BE2C (cell line): ENCODE data around the gene C13orf42.

ENCODE experiments used
- DNase-seq: peaks from one replicate; pipeline ENCODE4 v3.0.0-alpha.2; 2020
- H3K27me3 ChIP-seq: fragments of 250-450 bp; sonication (Bioruptor Pico); 2 replicates; pipeline ENCODE4 v1.5.1; 2020; ENCODE audit warnings: mild to moderate bottlenecking
- H3K36me3 ChIP-seq: fragments of 250-450 bp; sonication (Bioruptor Pico); 2 replicates; pipeline ENCODE4 v1.5.1; 2020; ENCODE audit warnings: mild to moderate bottlenecking
- H3K4me1 ChIP-seq: fragments of 250-450 bp; sonication (Bioruptor Pico); 2 replicates; pipeline ENCODE4 v1.5.1; 2020
- H3K4me3 ChIP-seq: 2 replicates; pipeline ENCODE4 v1.5.1; 2011; ENCODE audit warnings: low read depth, low read length
- H3K9me3 ChIP-seq: fragments of 250-450 bp; sonication (Bioruptor Pico); 2 replicates; pipeline ENCODE4 v1.5.1; 2020
- TF ChIP-seq, protein P1 (sequence below): IDR thresholded peaks from 2 replicates; pipeline ENCODE4 v1.5.1; 2012; ENCODE audit warnings: mild to moderate bottlenecking, low read depth, low read length

Gene C13orf42

DNA sequence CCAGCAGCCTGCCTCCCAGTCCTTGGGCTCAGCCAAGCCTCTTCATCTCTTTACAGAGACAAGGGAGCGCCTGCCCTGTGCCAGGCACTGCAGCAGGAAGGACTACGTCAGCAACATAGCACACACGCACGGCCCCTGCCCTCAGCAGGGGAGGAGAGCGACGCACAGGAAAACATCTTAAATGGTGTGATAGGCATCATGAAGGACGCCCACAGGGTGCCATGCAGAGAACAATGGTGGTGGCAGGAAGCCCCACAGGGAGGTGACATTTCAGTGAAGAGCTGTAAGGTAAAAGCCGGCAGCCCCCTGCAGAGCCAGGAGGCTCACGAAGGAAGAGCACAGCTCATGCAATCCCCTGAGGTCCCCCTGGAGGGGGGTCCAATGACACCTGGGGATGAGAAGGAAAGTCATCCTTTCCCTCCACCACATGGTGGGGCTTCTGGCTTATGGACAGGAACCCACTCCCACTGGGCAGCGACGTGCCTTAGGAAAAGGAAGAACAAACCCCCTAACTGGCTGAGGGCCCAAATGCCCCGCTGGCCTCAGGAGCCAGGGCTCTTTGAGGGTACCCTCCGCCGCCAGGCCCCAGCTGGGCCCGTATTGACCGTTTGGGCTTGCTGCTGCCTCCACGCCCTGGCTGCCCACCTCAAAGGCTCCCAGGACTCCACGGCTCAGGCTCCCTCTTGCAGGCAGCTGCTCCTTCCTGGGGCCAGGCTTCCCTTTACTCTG, 37.3 kb upstream of the C13orf42 start:
- Histone ChIP-seq H3K27me3 (no peaks in the 10 kb centered on the region), H3K36me3 (no peaks in the 10 kb centered on the region), H3K4me1 (peaks cover 4% of the 10 kb centered on the region; the same call in 1 of the 2 replicates), H3K4me3 (no peak overlapping the region), H3K9me3 (no peaks in the 10 kb centered on the region)
- no peak for DNase-seq
- TF ChIP-seq, protein P1, sequence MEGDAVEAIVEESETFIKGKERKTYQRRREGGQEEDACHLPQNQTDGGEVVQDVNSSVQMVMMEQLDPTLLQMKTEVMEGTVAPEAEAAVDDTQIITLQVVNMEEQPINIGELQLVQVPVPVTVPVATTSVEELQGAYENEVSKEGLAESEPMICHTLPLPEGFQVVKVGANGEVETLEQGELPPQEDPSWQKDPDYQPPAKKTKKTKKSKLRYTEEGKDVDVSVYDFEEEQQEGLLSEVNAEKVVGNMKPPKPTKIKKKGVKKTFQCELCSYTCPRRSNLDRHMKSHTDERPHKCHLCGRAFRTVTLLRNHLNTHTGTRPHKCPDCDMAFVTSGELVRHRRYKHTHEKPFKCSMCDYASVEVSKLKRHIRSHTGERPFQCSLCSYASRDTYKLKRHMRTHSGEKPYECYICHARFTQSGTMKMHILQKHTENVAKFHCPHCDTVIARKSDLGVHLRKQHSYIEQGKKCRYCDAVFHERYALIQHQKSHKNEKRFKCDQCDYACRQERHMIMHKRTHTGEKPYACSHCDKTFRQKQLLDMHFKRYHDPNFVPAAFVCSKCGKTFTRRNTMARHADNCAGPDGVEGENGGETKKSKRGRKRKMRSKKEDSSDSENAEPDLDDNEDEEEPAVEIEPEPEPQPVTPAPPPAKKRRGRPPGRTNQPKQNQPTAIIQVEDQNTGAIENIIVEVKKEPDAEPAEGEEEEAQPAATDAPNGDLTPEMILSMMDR = no peak

DNA sequence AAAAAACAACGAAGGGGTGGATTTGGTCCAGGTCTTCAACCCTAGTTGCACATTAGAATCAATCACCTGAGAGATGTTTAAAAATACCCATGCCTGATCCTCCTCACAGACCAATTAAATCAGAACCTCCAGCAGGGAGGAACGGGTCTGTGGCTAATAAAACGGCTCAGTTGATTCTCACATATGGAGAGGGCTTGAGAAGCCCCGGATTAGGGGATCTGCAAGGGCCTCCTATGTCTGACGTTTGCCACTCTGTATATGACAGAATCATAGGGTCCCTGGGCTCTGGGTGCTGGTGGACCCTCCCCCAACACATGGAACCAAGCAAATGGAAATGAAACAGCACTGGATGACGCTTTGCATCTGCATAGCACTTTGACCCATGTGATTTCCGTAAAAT, 36.7 kb upstream of the C13orf42 start:
- H3K4me3 ChIP-seq = no peak overlapping the region
- H3K4me1 ChIP-seq = peaks cover 4% of the 10 kb centered on the region; the same call in 1 of the 2 replicates
- TF ChIP-seq, protein P1 = no peak
- H3K36me3 ChIP-seq = no peaks in the 10 kb centered on the region
- H3K9me3 ChIP-seq = no peaks in the 10 kb centered on the region
- no peak for DNase-seq
- no peaks in the 10 kb centered on the region for H3K27me3 ChIP-seq

DNA sequence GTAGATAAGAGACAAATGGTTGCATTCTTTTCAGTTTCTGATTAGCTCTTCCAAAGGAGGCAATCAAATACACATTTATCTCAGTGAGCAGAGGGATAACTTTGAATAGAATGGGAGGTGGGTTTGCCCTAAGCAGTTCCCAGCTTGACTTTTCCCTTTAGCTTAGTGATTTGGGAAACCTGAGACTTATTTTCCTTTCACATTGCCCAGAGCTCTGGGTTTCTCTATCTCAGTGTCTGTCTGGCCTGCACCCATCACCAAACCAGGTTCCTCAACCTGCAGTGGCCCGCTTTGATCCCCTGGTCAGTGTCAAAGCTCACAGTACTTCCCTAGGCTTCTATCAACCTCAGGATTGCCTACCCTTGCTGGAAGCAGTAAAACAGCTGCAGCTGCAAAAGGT, 35.6 kb upstream of the C13orf42 start:
- Histone ChIP-seq H3K4me1 (peaks cover 4% of the 10 kb centered on the region; the same call in 1 of the 2 replicates), H3K27me3 (no peaks in the 10 kb centered on the region), H3K4me3 (no peak overlapping the region), H3K9me3 (no peaks in the 10 kb centered on the region), H3K36me3 (no peaks in the 10 kb centered on the region)
- DNase-seq = no peak
- TF ChIP-seq, protein P1 = no peak

DNA sequence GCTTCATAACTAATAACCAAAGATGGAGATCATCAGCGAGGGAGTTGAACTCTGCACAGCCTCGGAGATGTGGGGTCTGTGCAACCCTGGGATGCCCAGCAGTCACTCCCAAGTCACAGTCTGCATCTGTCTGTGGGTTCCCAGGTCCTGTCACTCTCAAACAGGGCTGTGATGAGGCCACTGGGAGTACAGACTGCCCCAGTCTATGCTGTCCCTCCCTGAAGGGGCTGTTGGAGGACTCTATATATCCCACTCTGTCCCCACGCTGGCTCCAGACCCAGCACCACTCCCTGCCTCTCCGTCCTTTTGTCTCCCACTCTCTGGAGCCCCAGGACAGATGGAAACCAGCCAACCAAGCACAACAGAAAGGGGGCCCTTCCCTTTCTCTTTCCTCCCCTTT, 26.2 kb upstream of the C13orf42 start:
- H3K4me1 ChIP-seq = no peaks in the 10 kb centered on the region
- no peak for DNase-seq
- H3K36me3 ChIP-seq = no peaks in the 10 kb centered on the region
- no peaks in the 10 kb centered on the region for H3K9me3 ChIP-seq
- TF ChIP-seq, protein P1 = no peak
- H3K4me3 ChIP-seq = no peak overlapping the region
- no peaks in the 10 kb centered on the region for H3K27me3 ChIP-seq

DNA sequence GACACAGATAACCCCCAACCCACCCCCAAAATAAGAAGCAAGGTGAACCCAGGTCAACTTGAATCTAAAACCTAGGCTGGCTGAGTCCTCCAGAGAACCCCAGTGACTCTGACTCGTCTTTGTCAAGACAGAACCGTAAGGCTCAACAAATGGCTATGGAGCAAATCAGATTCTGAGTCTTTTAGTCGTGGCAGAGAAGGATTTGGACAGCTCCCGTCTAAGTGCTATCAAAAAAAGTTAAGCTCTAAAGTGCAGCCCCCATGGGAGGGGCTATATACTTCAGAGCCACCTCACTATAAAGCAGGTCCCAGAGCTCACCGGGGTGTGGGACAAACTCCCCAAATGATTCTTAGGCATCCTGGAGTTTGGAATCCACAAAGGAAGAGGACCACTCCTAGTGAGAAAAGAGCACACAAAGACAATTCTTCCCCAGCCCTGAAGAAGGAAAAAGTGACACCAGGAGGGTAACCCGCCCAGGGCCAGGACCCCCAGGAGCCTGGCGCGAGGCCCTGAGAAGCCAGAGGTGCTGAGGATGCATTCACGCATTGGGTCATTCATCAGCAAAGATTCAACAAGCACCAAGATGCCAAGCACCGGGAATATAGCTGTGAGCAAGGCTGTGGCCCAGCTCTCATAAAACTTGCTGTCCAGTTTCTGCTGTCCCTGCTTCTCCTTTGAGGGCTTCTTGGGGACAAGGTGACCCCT, 25.4 kb upstream of the C13orf42 start:
- no peaks in the 10 kb centered on the region for H3K36me3 ChIP-seq
- TF ChIP-seq, protein P1 = no peak
- H3K4me3 ChIP-seq = no peak overlapping the region
- H3K27me3 ChIP-seq = no peaks in the 10 kb centered on the region
- no peaks in the 10 kb centered on the region for H3K4me1 ChIP-seq
- no peak for DNase-seq
- no peaks in the 10 kb centered on the region for H3K9me3 ChIP-seq

DNA sequence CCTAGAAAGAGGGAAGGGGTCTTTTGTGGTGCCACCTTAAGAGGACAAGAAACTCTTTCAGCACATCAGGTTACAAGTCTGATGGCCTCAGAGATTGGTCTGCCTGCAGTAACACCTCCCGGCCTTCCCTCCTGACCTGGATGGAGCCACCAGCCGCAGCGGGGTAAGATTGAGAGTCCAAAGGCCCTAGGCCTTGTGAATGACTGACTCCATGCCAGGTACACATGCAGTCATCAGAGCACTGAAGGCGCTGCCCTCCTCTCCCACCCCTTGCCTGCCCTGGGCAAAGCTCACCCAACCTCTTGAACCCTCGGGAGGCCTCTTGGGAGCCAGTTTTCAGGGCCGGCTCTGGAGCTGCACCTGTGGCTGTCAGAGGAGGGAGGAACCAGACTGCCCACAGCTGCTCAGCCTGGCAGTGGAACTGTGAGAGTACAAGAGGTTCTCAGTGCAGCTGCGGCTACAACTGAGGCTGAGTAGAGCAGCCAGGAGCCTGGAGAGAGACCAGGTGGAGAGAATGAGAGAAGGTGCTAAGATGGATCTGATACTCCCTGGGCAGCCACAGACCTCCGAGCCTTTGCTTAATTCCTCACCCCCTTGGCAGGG, 23.8 kb upstream of the C13orf42 start:
- Histone ChIP-seq H3K36me3 (no peaks in the 10 kb centered on the region), H3K9me3 (peaks cover 2% of the 10 kb centered on the region; the same call in 1 of the 2 replicates)

More for the DNA sequence above, 23.8 kb upstream of the C13orf42 start:
- H3K27me3 ChIP-seq = no peaks in the 10 kb centered on the region
- no peak overlapping the region for H3K4me3 ChIP-seq
- no peaks in the 10 kb centered on the region for H3K4me1 ChIP-seq
- no peak for DNase-seq
- TF ChIP-seq, protein P1 = no peak
